GM10248 (cell line): ENCODE results near the gene RAPGEF3.
A peak's percentile ranks its signal among the peaks of the same experiment; 100 is the strongest.

ENCODE experiments used
- CTCF ChIA-PET: fragments of 300-600 bp; sonication (Branson Sonifier 250); formaldehyde crosslinking; extraction: SDS; loops from one replicate; lab custom pipeline; 2021; ENCODE audit warnings: antibody characterized with exemption; lab: Yijun Ruan, JAX
- POLR2A ChIA-PET: fragments of 350-650 bp; sonication (Branson Sonifier 250); formaldehyde crosslinking; extraction: SDS; loops from one replicate; lab custom pipeline; 2020; ENCODE audit warnings: antibody characterized with exemption; lab: Yijun Ruan, JAX
- DNase-seq: peaks from one replicate; pipeline ENCODE4 v3.0.0; 2012; ENCODE audit errors: extremely low spot score
- TF ChIP-seq, protein P1 (sequence below): IDR thresholded peaks from 2 replicates; pipeline ENCODE4 v1.5.1; 2012; ENCODE audit warnings: mild to moderate bottlenecking, low read depth; ENCODE audit errors: extremely low read depth, missing control alignments, control extremely low read depth

Gene RAPGEF3

GRCh38 chr12:47744005-47744651 lies 14.6 kb downstream of the RAPGEF3 start:
- peak; percentile 63 for DNase-seq
- TF ChIP-seq, protein P1, sequence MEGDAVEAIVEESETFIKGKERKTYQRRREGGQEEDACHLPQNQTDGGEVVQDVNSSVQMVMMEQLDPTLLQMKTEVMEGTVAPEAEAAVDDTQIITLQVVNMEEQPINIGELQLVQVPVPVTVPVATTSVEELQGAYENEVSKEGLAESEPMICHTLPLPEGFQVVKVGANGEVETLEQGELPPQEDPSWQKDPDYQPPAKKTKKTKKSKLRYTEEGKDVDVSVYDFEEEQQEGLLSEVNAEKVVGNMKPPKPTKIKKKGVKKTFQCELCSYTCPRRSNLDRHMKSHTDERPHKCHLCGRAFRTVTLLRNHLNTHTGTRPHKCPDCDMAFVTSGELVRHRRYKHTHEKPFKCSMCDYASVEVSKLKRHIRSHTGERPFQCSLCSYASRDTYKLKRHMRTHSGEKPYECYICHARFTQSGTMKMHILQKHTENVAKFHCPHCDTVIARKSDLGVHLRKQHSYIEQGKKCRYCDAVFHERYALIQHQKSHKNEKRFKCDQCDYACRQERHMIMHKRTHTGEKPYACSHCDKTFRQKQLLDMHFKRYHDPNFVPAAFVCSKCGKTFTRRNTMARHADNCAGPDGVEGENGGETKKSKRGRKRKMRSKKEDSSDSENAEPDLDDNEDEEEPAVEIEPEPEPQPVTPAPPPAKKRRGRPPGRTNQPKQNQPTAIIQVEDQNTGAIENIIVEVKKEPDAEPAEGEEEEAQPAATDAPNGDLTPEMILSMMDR = peak; percentile 67
- ChIA-PET CTCF (interaction anchor here (1.2 to 46.2 kb wide), 11 partner anchors 13 to 205 kb away, joined by 3 to 1524 read pairs (median 14); partner anchors contain the start of genes ENDOU, RAPGEF3 and SLC48A1), POLR2A (no interaction called here)

DNA sequence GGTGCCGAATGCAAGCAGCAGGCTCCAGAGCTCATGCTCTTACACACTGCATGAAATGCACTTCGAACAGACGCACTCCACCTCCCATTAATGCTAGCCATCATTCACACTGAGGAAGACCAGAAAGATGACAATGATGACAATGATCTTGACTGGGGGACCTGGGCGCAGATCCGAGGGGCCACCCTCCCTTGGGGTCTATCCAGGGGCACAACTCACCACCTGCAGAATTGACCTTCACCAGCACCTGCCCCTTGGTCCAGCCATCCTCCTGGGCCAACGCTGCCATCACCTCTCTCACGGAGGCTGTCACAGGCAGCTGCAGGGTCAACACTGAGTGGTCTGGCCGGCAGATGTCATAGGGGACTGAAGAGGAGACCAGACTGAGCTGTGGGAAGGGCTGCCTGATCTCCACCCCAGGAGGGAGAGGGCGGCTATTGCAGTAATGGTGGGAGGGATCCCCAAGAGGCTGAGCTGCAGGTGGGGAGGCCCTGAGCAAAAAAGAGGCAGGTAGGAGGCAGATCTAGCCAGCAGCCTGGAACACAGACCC lies 15.3 kb downstream of the RAPGEF3 start:
- no peak for DNase-seq
- TF ChIP-seq, protein P1 = no peak
- CTCF ChIA-PET = interaction anchor here (1.0 to 46.2 kb wide), 22 partner anchors 14 to 206 kb away, joined by 3 to 1524 read pairs (median 11); partner anchors contain the start of genes ENDOU, HDAC7, RAPGEF3 and SLC48A1
- POLR2A ChIA-PET = no interaction called here

DNA sequence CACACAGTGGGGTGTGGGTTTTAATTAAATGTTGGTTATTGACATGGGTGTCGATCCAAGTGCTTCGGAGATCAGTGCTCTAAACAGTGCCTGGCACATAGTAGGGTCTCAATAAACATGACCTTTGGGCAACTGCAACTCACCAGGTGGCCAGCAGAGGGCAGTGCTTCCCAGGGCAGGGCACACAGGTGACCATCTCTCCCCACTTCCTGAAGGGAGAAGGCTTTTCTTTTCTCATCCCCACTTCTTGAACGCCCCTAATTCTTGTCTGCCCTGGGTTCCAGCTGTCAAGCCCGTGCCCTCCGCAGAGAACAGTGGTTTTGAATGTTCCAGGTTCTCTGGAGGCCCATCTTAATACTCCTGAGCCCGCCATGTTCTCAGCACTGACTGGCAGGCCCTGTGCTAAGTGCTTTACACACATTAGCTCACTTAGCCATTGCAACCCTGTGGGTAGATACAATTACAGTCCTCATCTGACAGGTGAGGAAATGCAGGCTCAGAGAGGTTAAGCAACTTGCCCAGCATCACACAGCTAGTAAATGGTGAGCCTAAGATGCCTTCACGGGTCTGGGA lies 16.3 kb downstream of the RAPGEF3 start:
- CTCF ChIA-PET = interaction anchor here (0.7 to 46.2 kb wide), 32 partner anchors 15 to 226 kb away, joined by 3 to 1524 read pairs (median 6); partner anchors contain the start of genes ENDOU, HDAC7, RAPGEF3 and RPAP3
- TF ChIP-seq, protein P1 = peak; percentile 92
- POLR2A ChIA-PET = interaction anchor here (0.6 kb wide), 1 partner anchor 13 kb away, joined by 4 read pairs; no protein-coding TSS in a partner anchor
- peak; percentile 64 for DNase-seq

GRCh38 chr12:47741340-47741703 lies 17.4 kb downstream of the RAPGEF3 start:
- peak; percentile 17 for DNase-seq
- ChIA-PET POLR2A (interaction anchor here (0.9 to 1.5 kb wide), 3 partner anchors 15 to 416 kb away, joined by 3 to 5 read pairs (median 4); partner anchors contain the start of gene ASB8), CTCF (interaction anchor here (0.7 to 46.2 kb wide), 32 partner anchors 14 to 709 kb away, joined by 3 to 1524 read pairs (median 5); partner anchors contain the start of genes ENDOU, HDAC7, RAPGEF3 and RPAP3)
- TF ChIP-seq, protein P1 = no peak

- DNase-seq = peak; percentile 44
- POLR2A ChIA-PET = interaction anchor here (0.9 to 1.5 kb wide), 3 partner anchors 16 to 417 kb away, joined by 3 to 5 read pairs (median 4); partner anchors contain the start of gene ASB8
- CTCF ChIA-PET = interaction anchor here (0.9 to 46.2 kb wide), 24 partner anchors 13 to 708 kb away, joined by 3 to 1524 read pairs (median 6); partner anchors contain the start of genes ENDOU, HDAC7, RAPGEF3 and RPAP3
- TF ChIP-seq, protein P1 = no peak
Observed at GRCh38 chr12:47740606-47741339, 17.9 kb downstream of the RAPGEF3 start.
